Measurements from ENCODE around the gene SMIM31. TPM values are rescaled to one million over a fixed set of nuclear protein-coding genes. Genes with fewer than 3 reads are reported as not detected.

Gene SMIM31
- total RNA-seq, 1 donor from 2014 or later, result not detected

GRCh38 chr4:164756686-164757085 is 2.8 kb downstream of the SMIM31 start:
- no peaks in the 10 kb centered on the region for H3K4me1 Mint-ChIP-seq (ENCODE audit: low read depth)
- peaks cover 13% of the 10 kb centered on the region for H3K9me3 Mint-ChIP-seq (ENCODE audit: low read depth)
- DNase-seq (ENCODE audit: low spot score, unreplicated experiment), result no peak
- H3K27me3 Mint-ChIP-seq, result no peaks in the 10 kb centered on the region
- H3K27ac Mint-ChIP-seq, result no peak overlapping the region
- TF ChIP-seq CTCF (IDR thresholded peaks at IDR 0.05; ENCODE audit: unreplicated experiment), result no peak
- H3K36me3 Mint-ChIP-seq (ENCODE audit: insufficient read depth), result no peaks in the 10 kb centered on the region
- no peak overlapping the region for H3K4me3 Mint-ChIP-seq (ENCODE audit: low read depth)

DNA sequence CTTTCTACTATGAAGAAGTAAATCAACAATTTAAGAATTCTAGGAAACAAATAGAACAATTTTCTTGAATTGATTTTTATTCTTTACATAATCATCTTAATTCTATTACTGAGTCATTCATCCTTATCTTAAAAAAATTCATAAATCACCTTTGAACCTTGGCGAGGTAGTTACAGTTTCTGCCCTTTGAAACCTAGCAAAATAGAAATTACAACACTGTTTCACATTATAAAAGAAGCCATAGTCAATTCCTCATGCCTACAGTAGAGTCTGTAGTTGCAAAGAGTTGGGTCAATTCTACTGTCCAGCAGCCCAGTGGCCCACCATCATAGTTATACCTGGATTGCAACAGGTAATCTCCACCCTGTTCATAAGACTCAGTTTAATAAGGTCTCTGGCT is 7.3 kb downstream of the SMIM31 start:
- Mint-ChIP-seq H3K27ac (no peak overlapping the region), H3K9me3 (ENCODE audit: low read depth) (peaks cover 3% of the 10 kb centered on the region), H3K27me3 (no peaks in the 10 kb centered on the region), H3K4me3 (ENCODE audit: low read depth) (no peak overlapping the region), H3K4me1 (ENCODE audit: low read depth) (no peaks in the 10 kb centered on the region), H3K36me3 (ENCODE audit: insufficient read depth) (no peaks in the 10 kb centered on the region)
- DNase-seq (ENCODE audit: low spot score, unreplicated experiment), result no peak
- no peak for TF ChIP-seq CTCF (IDR thresholded peaks at IDR 0.05; ENCODE audit: unreplicated experiment)

DNA sequence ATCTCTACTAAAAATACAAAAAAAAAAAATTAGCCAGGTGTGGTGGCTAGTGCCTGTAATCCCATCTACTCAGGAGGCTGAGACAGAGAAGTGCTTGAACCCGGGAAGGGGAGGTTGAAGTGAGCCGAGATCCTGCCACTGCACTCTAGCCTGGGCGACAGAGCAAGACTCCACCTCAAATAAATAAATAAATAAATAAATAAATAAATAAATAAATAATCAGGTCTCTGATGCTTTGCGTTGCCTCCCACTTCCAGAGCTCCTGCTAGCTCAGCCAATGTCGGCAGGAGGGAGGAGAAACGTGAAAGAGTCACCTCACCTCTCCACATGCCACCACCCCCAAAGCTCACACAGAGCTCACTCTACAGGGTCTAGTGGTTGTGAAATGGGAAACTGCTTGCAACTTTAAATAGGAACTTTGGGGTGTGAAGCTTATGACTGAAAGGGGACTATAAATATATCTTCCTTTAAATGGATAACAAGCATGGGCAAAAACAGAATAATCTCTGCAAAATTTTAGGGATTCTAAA is 7.9 kb downstream of the SMIM31 start:
- no peak overlapping the region for H3K4me3 Mint-ChIP-seq (ENCODE audit: low read depth)
- no peak for DNase-seq (ENCODE audit: low spot score, unreplicated experiment)
- H3K36me3 Mint-ChIP-seq (ENCODE audit: insufficient read depth), result no peaks in the 10 kb centered on the region
- no peak overlapping the region for H3K27ac Mint-ChIP-seq
- no peaks in the 10 kb centered on the region for H3K9me3 Mint-ChIP-seq (ENCODE audit: low read depth)
- H3K27me3 Mint-ChIP-seq, result no peaks in the 10 kb centered on the region
- no peak for TF ChIP-seq CTCF (IDR thresholded peaks at IDR 0.05; ENCODE audit: unreplicated experiment)
- H3K4me1 Mint-ChIP-seq (ENCODE audit: low read depth), result no peaks in the 10 kb centered on the region

GRCh38 chr4:164765096-164765495 is 11.2 kb downstream of the SMIM31 start:
- no peaks in the 10 kb centered on the region for H3K36me3 Mint-ChIP-seq (ENCODE audit: insufficient read depth)
- no peak for DNase-seq (ENCODE audit: low spot score, unreplicated experiment)
- no peaks in the 10 kb centered on the region for H3K9me3 Mint-ChIP-seq (ENCODE audit: low read depth)
- no peak for TF ChIP-seq CTCF (IDR thresholded peaks at IDR 0.05; ENCODE audit: unreplicated experiment)
- H3K4me1 Mint-ChIP-seq (ENCODE audit: low read depth), result no peaks in the 10 kb centered on the region
- H3K27ac Mint-ChIP-seq, result no peak overlapping the region
- no peaks in the 10 kb centered on the region for H3K27me3 Mint-ChIP-seq
- no peak overlapping the region for H3K4me3 Mint-ChIP-seq (ENCODE audit: low read depth)

DNA sequence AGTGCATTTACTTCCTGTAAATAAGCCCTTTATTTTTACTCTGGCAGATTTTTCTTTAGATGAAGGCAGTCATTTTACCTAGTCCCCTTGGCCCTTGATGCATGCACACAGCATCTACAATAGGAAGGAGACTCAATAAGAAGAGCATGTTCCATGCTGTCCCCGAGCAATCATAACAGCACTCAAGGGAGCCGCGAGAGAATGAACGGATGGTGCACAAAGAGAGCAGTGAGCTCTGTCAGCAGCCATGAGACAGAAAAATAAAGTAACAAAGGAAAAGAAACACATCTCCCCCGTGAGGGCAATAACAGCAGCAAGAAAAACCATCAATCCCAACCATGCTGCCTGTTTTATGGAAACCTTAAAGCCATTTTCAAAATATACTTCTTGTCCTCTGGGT is 11.9 kb downstream of the SMIM31 start:
- DNase-seq (ENCODE audit: low spot score, unreplicated experiment), result no peak
- H3K27me3 Mint-ChIP-seq, result no peaks in the 10 kb centered on the region
- TF ChIP-seq CTCF (IDR thresholded peaks at IDR 0.05; ENCODE audit: unreplicated experiment), result no peak
- H3K4me3 Mint-ChIP-seq (ENCODE audit: low read depth), result no peak overlapping the region
- H3K9me3 Mint-ChIP-seq (ENCODE audit: low read depth), result no peaks in the 10 kb centered on the region
- no peaks in the 10 kb centered on the region for H3K36me3 Mint-ChIP-seq (ENCODE audit: insufficient read depth)
- no peak overlapping the region for H3K27ac Mint-ChIP-seq
- H3K4me1 Mint-ChIP-seq (ENCODE audit: low read depth), result no peaks in the 10 kb centered on the region
